KMS-11 (cell line): ENCODE measurements around the gene TPD52L1.
"Not testable (repeated sequence)": the region's sequence is repeated elsewhere in the genome, so short reads cannot be mapped to it uniquely, and the experiment has no call there.

Experiments used
- H2AFZ ChIP-seq: fragments of 200-600 bp; sonication (generic); 2 replicates; pipeline ENCODE4 v1.6.1; 2016; ENCODE audit warnings: antibody characterized with exemption, mixed run types, low read depth
- H3K27ac ChIP-seq: fragments of 200-600 bp; sonication (generic); 2 replicates; pipeline ENCODE4 v1.6.1; 2016; ENCODE audit warnings: mild to moderate bottlenecking, mixed run types
- H3K27me3 ChIP-seq: fragments of 200-600 bp; sonication (generic); 2 replicates; pipeline ENCODE4 v1.6.1; 2017; ENCODE audit warnings: mild to moderate bottlenecking, low read depth, mixed run types, moderate library complexity; ENCODE audit not compliant: insufficient read depth
- H3K36me3 ChIP-seq: fragments of 200-600 bp; sonication (generic); 2 replicates; pipeline ENCODE4 v1.6.1; 2017; ENCODE audit warnings: mild to moderate bottlenecking, mixed run types; ENCODE audit not compliant: insufficient read depth
- H3K4me1 ChIP-seq: fragments of 200-600 bp; sonication (generic); 2 replicates; pipeline ENCODE4 v1.6.1; 2016; ENCODE audit warnings: mild to moderate bottlenecking, low read depth, mixed run types; ENCODE audit not compliant: poor library complexity, severe bottlenecking
- H3K4me2 ChIP-seq: fragments of 200-600 bp; sonication (generic); 2 replicates; pipeline ENCODE4 v1.7.0; 2016; ENCODE audit warnings: mild to moderate bottlenecking, mixed run types
- H3K4me3 ChIP-seq: fragments of 200-600 bp; sonication (generic); IDR thresholded peaks from 2 replicates; pipeline ENCODE4 v1.6.1; 2017; ENCODE audit warnings: low read depth, low read length, mixed read lengths; ENCODE audit not compliant: insufficient read depth
- H3K79me2 ChIP-seq: fragments of 200-600 bp; sonication (generic); 2 replicates; pipeline ENCODE4 v1.6.1; 2016; ENCODE audit warnings: low read depth, mixed run types; ENCODE audit not compliant: insufficient read depth
- H3K9ac ChIP-seq: fragments of 200-600 bp; sonication (generic); 2 replicates; pipeline ENCODE4 v1.6.1; 2016; ENCODE audit warnings: mild to moderate bottlenecking, mixed run types
- H4K20me1 ChIP-seq: fragments of 200-600 bp; sonication (generic); 2 replicates; pipeline ENCODE4 v1.6.1; 2016; ENCODE audit warnings: mild to moderate bottlenecking, mixed run types; ENCODE audit not compliant: insufficient read depth
- CTCF ChIP-seq: fragments of 200-600 bp; sonication (generic); conservative IDR thresholded peaks from 2 replicates; pipeline ENCODE4 v1.6.1; 2017; ENCODE audit warnings: low read depth, mild to moderate bottlenecking, antibody characterized with exemption, low read length, moderate library complexity, mixed read lengths

Gene TPD52L1

GRCh38 chr6:125279961-125280360, 126.4 kb downstream of the TPD52L1 start:
- H3K36me3 ChIP-seq = no peaks in the 10 kb centered on the region
- H3K27ac ChIP-seq = no peak overlapping the region
- peaks cover 15% of the 10 kb centered on the region for H3K4me1 ChIP-seq
- no peak overlapping the region for H2AFZ ChIP-seq
- no peaks in the 10 kb centered on the region for H3K79me2 ChIP-seq
- no peak overlapping the region for H3K4me3 ChIP-seq
- H3K9ac ChIP-seq = no peak overlapping the region
- TF ChIP-seq CTCF = no peak
- no peaks in the 10 kb centered on the region for H4K20me1 ChIP-seq
- no peak overlapping the region for H3K4me2 ChIP-seq
- no peaks in the 10 kb centered on the region for H3K27me3 ChIP-seq

- H3K4me3 ChIP-seq, H3K79me2 ChIP-seq, H2AFZ ChIP-seq, H4K20me1 ChIP-seq, H3K27ac ChIP-seq, H3K27me3 ChIP-seq, H3K9ac ChIP-seq, H3K4me2 ChIP-seq, H3K36me3 ChIP-seq: not testable (repeated sequence)
- H3K4me1 ChIP-seq = peaks cover 15% of the 10 kb centered on the region
These were observed 126.9 kb downstream of the TPD52L1 start for GRCh38 chr6:125280370-125281035.

GRCh38 chr6:125282470-125282869, 128.9 kb downstream of the TPD52L1 start:
- H3K9ac ChIP-seq, H2AFZ ChIP-seq, H3K27ac ChIP-seq, H3K4me2 ChIP-seq, H3K27me3 ChIP-seq, H3K4me1 ChIP-seq, H4K20me1 ChIP-seq, H3K4me3 ChIP-seq, H3K79me2 ChIP-seq, H3K36me3 ChIP-seq: not testable (repeated sequence)

- Histone ChIP-seq H3K36me3 (no peaks in the 10 kb centered on the region), H2AFZ (no peak overlapping the region), H3K27me3 (no peaks in the 10 kb centered on the region), H3K4me2 (no peak overlapping the region), H3K79me2 (no peaks in the 10 kb centered on the region), H3K9ac (no peak overlapping the region), H4K20me1 (no peaks in the 10 kb centered on the region), H3K4me3 (no peak overlapping the region), H3K4me1 (peaks cover 1% of the 10 kb centered on the region), H3K27ac (no peak overlapping the region)
- no peak for TF ChIP-seq CTCF
These were observed 131.8 kb downstream of the TPD52L1 start for GRCh38 chr6:125285353-125285752.

GRCh38 chr6:125285936-125286335, 132.4 kb downstream of the TPD52L1 start:
- Histone ChIP-seq H3K27ac (no peak overlapping the region), H3K9ac (no peak overlapping the region), H4K20me1 (no peaks in the 10 kb centered on the region), H3K4me2 (no peak overlapping the region), H2AFZ (no peak overlapping the region), H3K79me2 (no peaks in the 10 kb centered on the region), H3K4me1 (no peaks in the 10 kb centered on the region), H3K36me3 (no peaks in the 10 kb centered on the region), H3K27me3 (no peaks in the 10 kb centered on the region), H3K4me3 (no peak overlapping the region)
- no peak for TF ChIP-seq CTCF
